Muscle of leg (tissue), 11 donors: Measurements from ENCODE around the gene CARS1. TPM values are rescaled to one million over a fixed set of nuclear protein-coding genes. Genes with fewer than 3 reads are reported as not detected.

Experiments used
- DNase-seq: peaks from one replicate; pipeline ENCODE4 v3.0.0; 2013
- H3K27ac ChIP-seq: one replicate; pipeline ENCODE4 v1.5.1; 2013; ENCODE audit warnings: mild to moderate bottlenecking, low read length, control low read depth
- H3K27me3 ChIP-seq: one replicate; pipeline ENCODE4 v1.6.1; 2013; ENCODE audit warnings: low read length; ENCODE audit not compliant: control insufficient read depth, insufficient read depth
- H3K36me3 ChIP-seq: one replicate; pipeline ENCODE4 v1.6.1; 2013; ENCODE audit warnings: low read length; ENCODE audit not compliant: control insufficient read depth, insufficient read depth
- H3K4me1 ChIP-seq: one replicate; pipeline ENCODE4 v1.6.1; 2013; ENCODE audit warnings: low read length; ENCODE audit not compliant: control insufficient read depth, insufficient read depth
- H3K4me3 ChIP-seq: one replicate; pipeline ENCODE4 v1.5.1; 2013; ENCODE audit warnings: low read length, control low read depth
- H3K9me3 ChIP-seq: replicated peaks from 2 replicates; pipeline ENCODE4 v1.6.1; 2013; ENCODE audit warnings: low read depth, low read length; ENCODE audit not compliant: control insufficient read depth
- WGBS: methylation state at CpG from one replicate; pipeline ENCODE4 v1.1.5; 2013; ENCODE audit warnings: missing lambda C conversion rate; ENCODE audit not compliant: insufficient coverage; 5-methylcytosine and 5-hydroxymethylcytosine counted together
- polyA plus RNA-seq, 8 donors: library from polyadenylated mRNA; unstranded; fragments of 120-200 nt; gene quantifications; one replicate each; pipeline versions ENCODE4 v1.2.1 to v1.2.3, GENCODE V29; 2013; ENCODE audit warnings: inconsistent platforms in 1 of 8, low replicate concordance in 1 of 8; ENCODE audit not compliant: insufficient read length in 8 of 8, insufficient read depth in 1 of 8
- total RNA-seq: library from RNA; stranded (reverse); fragments of 120-200 nt; gene quantifications from one replicate; pipeline ENCODE4 v1.2.4, GENCODE V29; 2013

The CARS1 gene
- total and polyA plus RNA-seq, 9 donors, result 15.7 to 24.3 (median 20.7) TPM

- no CpG with 5 or more reads among the region's 7 CpGs for WGBS
- no peak overlapping the region for H3K27ac ChIP-seq
- H3K27me3 ChIP-seq, result no peaks in the 10 kb centered on the region
- no peak for DNase-seq
- no peaks in the 10 kb centered on the region for H3K9me3 ChIP-seq
- H3K4me3 ChIP-seq, result no peak overlapping the region
- no peaks in the 10 kb centered on the region for H3K4me1 ChIP-seq
- peaks cover 86% of the 10 kb centered on the region for H3K36me3 ChIP-seq
Measured at GRCh38 chr11:2960139-2960538, 97.1 kb downstream of the CARS1 start.

- Histone ChIP-seq H3K4me1 (no peaks in the 10 kb centered on the region), H3K27me3 (no peaks in the 10 kb centered on the region), H3K36me3 (peaks cover 86% of the 10 kb centered on the region), H3K4me3 (no peak overlapping the region), H3K9me3 (no peaks in the 10 kb centered on the region), H3K27ac (no peak overlapping the region)
- no peak for DNase-seq
- WGBS, result 25% methylated on average over 1 of the region's 3 CpGs
Measured at GRCh38 chr11:2958251-2958650, 99.0 kb downstream of the CARS1 start.

DNA sequence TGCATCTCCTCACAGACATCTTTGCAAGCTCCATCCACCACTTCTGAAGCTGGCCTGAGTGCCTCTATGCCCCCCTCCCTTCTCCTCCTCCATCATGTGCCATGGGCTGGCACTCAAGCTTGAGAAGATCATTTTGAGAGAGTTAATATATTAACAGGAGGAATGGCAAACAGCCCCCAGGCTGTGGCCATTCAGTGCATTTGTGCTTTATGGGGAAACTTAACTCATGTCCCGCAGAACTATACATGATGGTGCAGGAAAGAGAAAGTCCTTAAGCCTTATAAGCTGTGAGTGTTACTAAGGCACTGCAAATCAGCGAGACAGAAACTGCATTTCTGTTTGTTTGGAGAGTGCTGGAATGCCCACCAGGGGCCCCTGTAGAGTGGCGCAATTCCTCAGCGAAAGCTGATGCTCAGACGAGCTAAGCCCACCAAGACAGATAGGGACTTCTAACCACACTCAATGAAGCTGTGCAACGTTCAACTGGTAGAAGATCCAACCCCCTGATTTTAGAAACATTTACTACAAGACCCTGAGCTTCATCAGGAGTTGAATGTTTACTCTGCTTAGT is 101.2 kb downstream of the CARS1 start:
- H3K36me3 ChIP-seq, result peaks cover 91% of the 10 kb centered on the region
- DNase-seq, result no peak
- 63% methylated on average over 3 of the region's 6 CpGs for WGBS

GRCh38 chr11:2954263-2954662 is 103.0 kb downstream of the CARS1 start:
- no peak for DNase-seq
- H3K27ac ChIP-seq, result no peak overlapping the region
- H3K4me1 ChIP-seq, result no peaks in the 10 kb centered on the region
- H3K36me3 ChIP-seq, result peaks cover 89% of the 10 kb centered on the region
- H3K9me3 ChIP-seq, result no peaks in the 10 kb centered on the region
- no peak overlapping the region for H3K4me3 ChIP-seq
- H3K27me3 ChIP-seq, result no peaks in the 10 kb centered on the region
- 86% methylated on average over 4 of the region's 6 CpGs for WGBS

More for the DNA sequence above, 101.2 kb downstream of the CARS1 start:
- no peak overlapping the region for H3K4me3 ChIP-seq
- no peaks in the 10 kb centered on the region for H3K27me3 ChIP-seq
- H3K4me1 ChIP-seq, result no peaks in the 10 kb centered on the region
- no peak overlapping the region for H3K27ac ChIP-seq
- no peaks in the 10 kb centered on the region for H3K9me3 ChIP-seq

- Histone ChIP-seq H3K4me3 (no peak overlapping the region), H3K27me3 (no peaks in the 10 kb centered on the region), H3K4me1 (no peaks in the 10 kb centered on the region), H3K9me3 (no peaks in the 10 kb centered on the region), H3K27ac (no peak overlapping the region), H3K36me3 (peaks cover 84% of the 10 kb centered on the region)
- DNase-seq, result no peak
- WGBS, result 83% methylated on average over 6 of the region's 6 CpGs
Measured at GRCh38 chr11:2952290-2952689, 104.9 kb downstream of the CARS1 start.

DNA sequence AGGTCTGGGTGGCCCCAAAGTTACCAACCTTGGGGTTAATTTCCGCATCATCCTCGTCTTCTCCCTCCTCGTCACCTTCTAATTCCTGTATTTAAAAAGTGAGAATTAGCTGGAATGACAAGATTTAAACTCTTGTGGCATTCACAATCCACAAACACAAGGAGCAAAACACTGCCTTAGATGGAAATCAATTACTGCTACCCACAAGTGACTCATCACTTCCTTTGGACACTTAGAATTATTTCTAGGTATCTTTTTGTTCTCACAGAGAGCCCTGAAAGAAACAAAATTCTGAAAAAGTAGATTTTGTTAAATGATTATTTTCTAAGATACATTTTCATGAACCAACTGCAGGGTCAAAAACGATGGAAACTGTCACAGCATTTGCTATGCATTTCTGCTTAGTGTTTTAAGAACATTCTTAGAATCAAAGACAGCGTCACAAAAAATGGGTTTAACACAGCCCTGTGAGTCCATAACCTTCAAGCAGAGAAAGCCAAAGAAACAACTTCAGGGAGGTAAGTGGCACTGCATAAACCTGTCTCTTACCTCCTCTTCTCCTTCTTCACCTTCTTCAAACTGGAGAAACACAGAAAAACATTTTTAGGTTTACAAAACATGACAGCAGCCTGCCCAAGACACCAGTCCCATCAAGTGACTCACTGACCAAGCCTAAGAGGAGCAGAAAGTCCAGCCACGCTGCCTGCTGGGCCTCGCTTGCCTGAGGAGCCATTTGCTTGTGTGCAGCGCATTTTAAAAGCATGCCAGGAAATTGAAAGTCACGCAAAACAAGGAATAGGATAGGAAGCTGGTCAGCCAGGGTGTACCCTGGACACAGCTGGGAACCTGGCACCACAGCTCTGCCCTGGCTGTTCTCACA is 105.8 kb downstream of the CARS1 start:
- Histone ChIP-seq H3K27ac (no peak overlapping the region), H3K4me1 (peaks cover 3% of the 10 kb centered on the region), H3K4me3 (no peak overlapping the region), H3K36me3 (peaks cover 78% of the 10 kb centered on the region), H3K27me3 (no peaks in the 10 kb centered on the region), H3K9me3 (no peaks in the 10 kb centered on the region)
- WGBS, result 84% methylated on average over 5 of the region's 9 CpGs
- DNase-seq, result no peak

Other genes with a start within 250 kb of the CARS1 start
- 198 TPM for gene CDKN1C, start 171.6 kb downstream of the CARS1 start, total RNA-seq
- gene CDKN1C, start 171.6 kb downstream of the CARS1 start, polyA plus RNA-seq, result 100 to 1,000 TPM; 170 to 290 (median 199) TPM
- not detected for gene PHLDA2, start 128.0 kb downstream of the CARS1 start, total RNA-seq
- 1 to 10 TPM in 3 of 8 donors, under 1 TPM in 5; 0.41 to 1.3 (median 0.83) TPM for gene PHLDA2, start 128.0 kb downstream of the CARS1 start, polyA plus RNA-seq
- 97.3 TPM for gene NAP1L4, start 65.1 kb downstream of the CARS1 start, total RNA-seq
- 100 to 1,000 TPM in 7 of 8 donors, 10 to 100 TPM in 1; 97.4 to 116 (median 107) TPM for gene NAP1L4, start 65.1 kb downstream of the CARS1 start, polyA plus RNA-seq
- gene OSBPL5, start 107.9 kb upstream of the CARS1 start, total RNA-seq, result 12.5 TPM
- 10 to 100 TPM; 10.8 to 20.4 (median 16.4) TPM for gene OSBPL5, start 107.9 kb upstream of the CARS1 start, polyA plus RNA-seq
- gene MRGPRG, start 161.4 kb upstream of the CARS1 start, total RNA-seq, result not detected
- gene MRGPRG, start 161.4 kb upstream of the CARS1 start, polyA plus RNA-seq, result not detected
- not detected for gene MRGPRE, start 175.0 kb upstream of the CARS1 start, total RNA-seq
- gene MRGPRE, start 175.0 kb upstream of the CARS1 start, polyA plus RNA-seq, result under 1 TPM in 1 of 8 donors, not detected in 7; 0.09 TPM